ENCODE data around the gene KCNK3. TPM values are rescaled to one million over a fixed set of nuclear protein-coding genes. Genes with fewer than 3 reads are reported as not detected.

Gene KCNK3
- total RNA-seq, 4 donors from 2014 or later = 0.76 to 1.6 (median 0.94) TPM

- no peaks in the 10 kb centered on the region for H3K36me3 ChIP-seq
- H3K9me3 ChIP-seq = no peaks in the 10 kb centered on the region
- H3K27me3 ChIP-seq = no peaks in the 10 kb centered on the region
- peaks cover 0 to 3% (median 0%) of the 10 kb centered on the region in 4 donors for H3K4me1 ChIP-seq
- peak in 1 of 6 experiments; percentile 12 for TF ChIP-seq CTCF (IDR thresholded peaks at IDR 0.05)
- no peak for TF ChIP-seq POLR2A (IDR thresholded peaks at IDR 0.05)
- H3K4me3 ChIP-seq = no peak overlapping the region
- H3K27ac ChIP-seq = no peak overlapping the region
- DNase-seq = no peak
These were observed 48.4 kb downstream of the KCNK3 start for GRCh38 chr2:26740890-26741302.

GRCh38 chr2:26742048-26742770 lies 49.7 kb downstream of the KCNK3 start:
- peaks cover 0 to 3% (median 0%) of the 10 kb centered on the region in 4 donors for H3K4me1 ChIP-seq
- no peaks in the 10 kb centered on the region for H3K36me3 ChIP-seq
- H3K4me3 ChIP-seq = no peak overlapping the region
- no peaks in the 10 kb centered on the region for H3K27me3 ChIP-seq
- TF ChIP-seq POLR2A (IDR thresholded peaks at IDR 0.05) (no peak), CTCF (IDR thresholded peaks at IDR 0.05) (no peak)
- H3K27ac ChIP-seq = no peak overlapping the region
- no peaks in the 10 kb centered on the region for H3K9me3 ChIP-seq
- no peak for DNase-seq

- no peaks in the 10 kb centered on the region for H3K27me3 ChIP-seq
- H3K4me1 ChIP-seq = peaks cover 0 to 3% (median 0%) of the 10 kb centered on the region in 4 donors
- H3K36me3 ChIP-seq = no peaks in the 10 kb centered on the region
- no peak overlapping the region for H3K4me3 ChIP-seq
- no peaks in the 10 kb centered on the region for H3K9me3 ChIP-seq
- TF ChIP-seq CTCF (IDR thresholded peaks at IDR 0.05) = no peak
- TF ChIP-seq POLR2A (IDR thresholded peaks at IDR 0.05) = no peak
- no peak for DNase-seq
- H3K27ac ChIP-seq = no peak overlapping the region
These were observed 51.3 kb downstream of the KCNK3 start for GRCh38 chr2:26743852-26744251.

GRCh38 chr2:26744953-26745352 lies 52.4 kb downstream of the KCNK3 start:
- no peak overlapping the region for H3K27ac ChIP-seq
- H3K27me3 ChIP-seq = no peaks in the 10 kb centered on the region
- DNase-seq = no peak
- no peaks in the 10 kb centered on the region for H3K9me3 ChIP-seq
- no peaks in the 10 kb centered on the region for H3K36me3 ChIP-seq
- H3K4me1 ChIP-seq = peaks cover 0 to 3% (median 0%) of the 10 kb centered on the region in 4 donors
- H3K4me3 ChIP-seq = no peak overlapping the region
- no peak for TF ChIP-seq CTCF (IDR thresholded peaks at IDR 0.05)

- peak; percentile 77 to 92 (median 82) for DNase-seq
- no peaks in the 10 kb centered on the region for H3K9me3 ChIP-seq
- H3K4me1 ChIP-seq = peaks cover 0 to 3% (median 0%) of the 10 kb centered on the region in 4 donors
- no peaks in the 10 kb centered on the region for H3K27me3 ChIP-seq
- H3K27ac ChIP-seq = no peak overlapping the region
- no peak for TF ChIP-seq POLR2A (IDR thresholded peaks at IDR 0.05)
- peak; percentile 64 to 91 (median 86) for TF ChIP-seq CTCF (IDR thresholded peaks at IDR 0.05)
- H3K4me3 ChIP-seq = no peak overlapping the region
- no peaks in the 10 kb centered on the region for H3K36me3 ChIP-seq
These were observed 53.2 kb downstream of the KCNK3 start for GRCh38 chr2:26745609-26746327.
